Gastroesophageal sphincter (tissue), 3 donors: ENCODE data around the gene PPRC1.
"Not testable (repeated sequence)": the region's sequence is repeated elsewhere in the genome, so short reads cannot be mapped to it uniquely, and the experiment has no call there.

Experiments
- EP300 ChIP-seq: sonication (generic); formaldehyde crosslinking; IDR thresholded peaks from one replicate; pipeline ENCODE4 v1.6.1; 2017; ENCODE audit warnings: antibody characterized with exemption, mild to moderate bottlenecking
- POLR2A ChIP-seq, 2 donors: fragments of 450-650 bp; IDR thresholded peaks; one replicate each; pipeline ENCODE4 v1.6.1; 2017; ENCODE audit warnings: antibody characterized with exemption in 2 of 2, mild to moderate bottlenecking in 2 of 2, moderate library complexity in 1 of 2
- POLR2AphosphoS5 ChIP-seq: sonication (generic); formaldehyde crosslinking; IDR thresholded peaks from one replicate; pipeline ENCODE4 v1.6.1; 2017; ENCODE audit warnings: antibody characterized with exemption
- TF ChIP-seq, protein P1 (sequence below), 4 experiments: fragments of 200-600 bp in 2 of 4; fragments of 450-650 bp in 2 of 4; sonication (generic) in 1 of 4; IDR thresholded peaks; one replicate each; pipeline ENCODE4 v1.5.1; 2017 to 2019; ENCODE audit warnings: antibody characterized with exemption in 4 of 4, mild to moderate bottlenecking in 2 of 4, moderate library complexity in 2 of 4

DNA sequence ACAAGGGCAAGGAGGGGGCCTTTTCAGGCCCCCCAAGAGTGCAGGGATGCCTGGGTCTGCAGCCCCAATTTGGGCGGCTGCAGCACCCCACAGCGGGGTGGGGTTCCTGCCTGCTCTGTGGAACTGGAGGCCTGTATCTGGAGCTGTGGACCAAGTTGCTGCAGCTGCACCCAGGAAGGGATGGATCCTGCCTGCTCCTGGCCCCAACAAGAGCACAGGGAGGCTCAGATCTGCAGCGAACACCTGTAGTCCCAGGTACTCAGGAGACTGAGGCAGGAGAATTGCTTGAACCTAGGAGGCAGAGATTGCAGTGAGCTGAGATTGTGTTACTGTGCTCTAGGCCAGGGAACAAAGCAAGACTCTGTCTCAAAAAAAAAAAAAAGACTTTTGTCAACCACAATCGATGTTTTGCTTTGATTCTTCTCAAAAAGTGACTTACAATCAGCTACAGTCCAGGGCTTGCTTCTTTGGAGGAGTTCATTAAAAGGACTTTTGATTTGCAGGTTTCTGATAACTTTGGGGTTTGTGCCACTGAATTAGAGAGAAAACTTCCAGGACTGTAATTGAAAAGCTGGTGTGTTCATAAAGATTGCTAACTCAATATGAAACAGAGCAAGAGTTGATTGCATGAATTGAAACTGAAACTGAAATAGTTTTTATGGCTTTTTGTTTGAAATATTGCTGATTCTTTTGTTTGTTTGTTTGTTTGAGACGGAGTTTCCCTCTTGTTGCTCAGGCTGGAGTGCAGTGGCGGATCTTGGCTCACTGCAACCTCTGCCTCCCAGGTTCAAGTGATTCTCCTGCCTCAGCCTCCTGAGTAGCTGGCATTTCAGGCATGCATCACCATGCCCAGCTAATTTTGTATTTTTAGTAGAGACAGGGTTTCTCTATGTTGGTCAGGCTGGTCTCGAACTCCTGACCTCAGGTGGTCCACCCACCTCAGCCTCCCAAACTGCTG lies 56.4 kb downstream of the PPRC1 start:
- not testable (repeated sequence) for TF ChIP-seq POLR2AphosphoS5; POLR2A (IDR thresholded peaks at IDR 0.05); EP300
- TF ChIP-seq, protein P1, sequence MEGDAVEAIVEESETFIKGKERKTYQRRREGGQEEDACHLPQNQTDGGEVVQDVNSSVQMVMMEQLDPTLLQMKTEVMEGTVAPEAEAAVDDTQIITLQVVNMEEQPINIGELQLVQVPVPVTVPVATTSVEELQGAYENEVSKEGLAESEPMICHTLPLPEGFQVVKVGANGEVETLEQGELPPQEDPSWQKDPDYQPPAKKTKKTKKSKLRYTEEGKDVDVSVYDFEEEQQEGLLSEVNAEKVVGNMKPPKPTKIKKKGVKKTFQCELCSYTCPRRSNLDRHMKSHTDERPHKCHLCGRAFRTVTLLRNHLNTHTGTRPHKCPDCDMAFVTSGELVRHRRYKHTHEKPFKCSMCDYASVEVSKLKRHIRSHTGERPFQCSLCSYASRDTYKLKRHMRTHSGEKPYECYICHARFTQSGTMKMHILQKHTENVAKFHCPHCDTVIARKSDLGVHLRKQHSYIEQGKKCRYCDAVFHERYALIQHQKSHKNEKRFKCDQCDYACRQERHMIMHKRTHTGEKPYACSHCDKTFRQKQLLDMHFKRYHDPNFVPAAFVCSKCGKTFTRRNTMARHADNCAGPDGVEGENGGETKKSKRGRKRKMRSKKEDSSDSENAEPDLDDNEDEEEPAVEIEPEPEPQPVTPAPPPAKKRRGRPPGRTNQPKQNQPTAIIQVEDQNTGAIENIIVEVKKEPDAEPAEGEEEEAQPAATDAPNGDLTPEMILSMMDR (IDR thresholded peaks at IDR 0.05) = not testable (repeated sequence)
